GM18498 (cell line): ENCODE results near the gene GFOD2.

Experiments used
- ATAC-seq: cut with Tn5 transposase; IDR thresholded peaks from one replicate; pipeline ENCODE4 v1.9.1; 2021; ENCODE audit warnings: mild to moderate bottlenecking, moderate library complexity; ENCODE audit not compliant: unreplicated experiment

Gene GFOD2

DNA sequence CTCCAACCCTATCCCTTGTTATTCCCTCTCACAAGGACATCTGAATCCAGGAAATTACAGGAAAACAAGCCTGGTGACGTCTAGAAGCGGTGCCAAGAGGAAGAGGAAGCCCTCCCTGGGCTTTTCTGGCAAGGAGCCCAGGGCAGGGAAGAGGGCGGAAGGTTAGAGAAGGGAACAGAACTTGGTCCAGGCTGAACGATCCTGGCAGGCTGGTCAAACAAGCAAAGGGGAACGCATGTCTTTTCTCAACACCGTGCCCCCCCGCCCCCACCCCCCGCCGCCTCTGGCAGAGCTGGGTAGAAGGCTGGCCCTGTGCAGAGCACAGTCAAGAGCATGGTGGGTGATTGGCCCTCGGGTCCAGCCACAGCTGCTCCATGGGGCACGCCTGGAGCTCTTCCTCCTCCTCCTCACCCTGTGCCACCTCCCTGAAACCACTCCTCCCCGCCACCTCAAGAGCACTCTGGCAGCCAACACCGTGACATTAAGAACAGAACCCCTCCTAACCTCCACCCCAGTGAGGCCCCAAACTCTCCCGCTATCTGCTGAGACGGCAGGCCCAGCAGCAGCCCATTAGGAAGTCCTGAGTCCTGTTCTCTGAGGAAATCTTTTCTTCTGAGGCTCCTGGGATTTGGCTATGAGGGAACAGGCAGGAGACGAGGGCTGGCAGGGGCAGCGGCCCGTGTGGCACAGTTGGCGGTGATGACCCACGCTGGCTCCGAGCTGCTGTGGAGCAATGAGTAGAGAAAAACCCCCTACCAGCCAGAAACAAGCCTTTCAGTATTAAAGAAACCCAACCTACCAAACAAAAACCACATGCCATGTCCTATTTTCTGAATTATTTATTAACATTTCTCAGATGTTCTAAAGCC is 45.2 kb downstream of the GFOD2 start:
- ATAC-seq = no peak

DNA sequence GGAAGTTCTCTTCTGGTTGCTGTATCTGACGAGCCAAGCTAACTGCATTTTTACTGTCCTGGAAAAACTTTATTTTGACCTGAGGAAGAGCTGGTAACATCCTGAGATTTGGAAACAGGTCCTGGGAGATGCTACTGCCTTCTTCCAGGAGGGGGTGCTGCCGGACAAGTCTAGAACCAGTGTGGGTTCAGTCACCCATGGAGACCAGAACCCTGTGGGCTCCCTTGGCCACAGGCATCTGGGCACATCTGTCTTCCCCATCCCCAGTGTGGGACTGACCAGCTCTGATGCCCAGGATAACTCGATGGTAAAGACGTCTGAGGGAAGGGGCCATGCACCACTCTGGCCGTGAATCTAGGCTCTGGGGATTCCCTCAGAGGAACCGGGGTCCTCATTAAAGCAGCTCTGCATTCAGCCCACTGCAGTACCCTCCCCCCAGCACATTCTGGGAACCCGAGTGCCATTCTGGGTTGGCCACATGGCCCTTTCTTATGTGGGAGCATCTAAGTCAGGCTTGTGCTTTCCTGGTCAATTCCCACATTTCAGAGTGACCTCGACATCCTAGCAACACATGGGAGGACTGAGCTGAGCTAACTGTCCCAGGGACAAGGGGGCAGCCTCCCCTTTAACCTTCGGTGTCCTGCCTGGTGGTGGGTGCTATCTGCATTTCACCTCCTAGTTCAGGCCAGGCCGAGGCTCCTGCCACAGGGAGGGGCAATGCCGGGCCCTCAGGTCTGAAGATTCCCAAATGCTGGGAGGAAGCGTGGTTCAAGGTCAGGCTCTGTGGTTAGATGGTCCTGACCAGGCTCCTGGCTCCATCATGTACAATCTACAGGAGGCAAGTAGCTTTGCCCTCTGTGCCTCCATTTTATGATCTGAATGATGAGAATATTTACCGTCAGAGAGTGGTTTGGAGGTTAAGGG is 46.1 kb downstream of the GFOD2 start:
- ATAC-seq = no peak

DNA sequence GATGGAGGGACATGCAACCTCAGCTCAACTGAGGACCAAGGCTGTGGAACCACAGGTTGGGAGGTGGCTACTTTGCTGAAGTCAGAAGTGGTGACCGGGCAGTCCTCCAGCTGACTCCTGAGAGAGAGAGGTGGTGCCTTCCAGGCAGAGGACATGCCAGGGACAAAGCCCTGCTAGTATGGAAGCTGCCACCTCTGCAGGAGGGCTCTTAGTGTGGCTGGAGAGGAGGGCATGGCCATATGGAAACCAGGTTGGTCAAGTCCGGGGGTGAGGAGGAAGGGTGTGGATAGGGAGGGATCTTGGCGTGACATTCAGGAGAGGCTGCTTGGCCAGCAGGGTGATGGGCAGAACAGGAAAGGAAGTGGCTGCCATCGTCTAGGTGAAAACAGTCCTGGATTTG is 46.8 kb downstream of the GFOD2 start:
- ATAC-seq = no peak

DNA sequence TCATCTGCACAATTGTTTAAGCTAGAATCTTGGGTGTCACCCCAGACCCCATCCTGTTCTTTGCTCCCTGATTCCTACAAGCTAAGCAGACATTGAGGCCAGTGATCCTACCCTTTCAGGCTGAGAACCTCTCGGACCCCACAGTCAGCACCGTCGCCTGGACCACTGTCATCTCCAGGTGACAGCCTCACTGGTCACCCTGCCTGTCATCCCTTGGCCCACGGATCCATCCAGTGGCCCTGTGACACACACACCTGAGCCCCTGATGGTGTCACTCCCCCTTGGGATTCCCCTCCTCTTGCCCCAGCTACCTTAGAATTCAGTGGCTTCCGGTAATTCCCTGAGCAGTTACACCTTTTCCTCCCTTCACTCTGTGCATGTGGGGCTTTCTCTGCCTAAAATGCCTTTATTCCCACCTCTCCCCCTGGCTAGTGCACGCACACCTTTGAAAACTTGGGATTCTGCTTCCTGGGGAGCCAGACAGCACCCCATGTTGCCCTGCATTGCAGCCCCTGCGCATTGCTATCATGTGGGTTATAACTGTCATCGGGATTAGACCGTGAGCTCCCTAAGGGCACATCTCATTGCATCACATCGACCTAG is 49.5 kb downstream of the GFOD2 start:
- no peak for ATAC-seq

DNA sequence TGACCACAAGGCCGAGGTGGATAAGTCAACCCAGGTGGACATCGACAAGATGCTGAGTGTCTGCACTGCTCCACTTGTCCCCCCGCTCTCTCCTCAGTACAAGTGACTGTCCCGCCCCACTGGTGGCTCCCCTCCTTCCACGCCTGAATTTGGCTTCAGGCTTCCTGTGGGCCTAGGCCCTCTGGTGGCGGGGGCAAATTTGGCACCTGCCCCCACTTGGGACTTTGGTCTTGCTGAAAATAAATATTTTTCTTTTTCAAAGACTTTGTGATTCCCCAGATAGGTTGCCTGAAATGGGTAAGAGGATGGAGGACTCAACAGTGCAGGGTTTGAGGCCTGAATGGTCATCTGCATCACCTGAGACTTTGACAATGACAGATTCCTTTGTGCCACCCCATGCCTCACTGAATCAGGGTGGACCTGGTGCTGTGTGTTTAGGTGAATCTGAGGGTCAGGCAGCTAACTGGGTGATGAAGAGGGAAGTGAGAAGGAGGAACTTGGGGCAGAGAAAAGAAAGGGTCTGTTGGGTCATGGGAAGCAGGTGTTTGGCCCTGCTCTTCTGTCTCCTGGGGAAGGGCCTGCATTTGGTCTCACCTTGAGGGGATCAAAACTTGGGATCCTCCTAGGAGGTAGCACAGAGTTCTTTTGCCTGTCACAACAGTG is 50.5 kb downstream of the GFOD2 start:
- ATAC-seq = no peak

DNA sequence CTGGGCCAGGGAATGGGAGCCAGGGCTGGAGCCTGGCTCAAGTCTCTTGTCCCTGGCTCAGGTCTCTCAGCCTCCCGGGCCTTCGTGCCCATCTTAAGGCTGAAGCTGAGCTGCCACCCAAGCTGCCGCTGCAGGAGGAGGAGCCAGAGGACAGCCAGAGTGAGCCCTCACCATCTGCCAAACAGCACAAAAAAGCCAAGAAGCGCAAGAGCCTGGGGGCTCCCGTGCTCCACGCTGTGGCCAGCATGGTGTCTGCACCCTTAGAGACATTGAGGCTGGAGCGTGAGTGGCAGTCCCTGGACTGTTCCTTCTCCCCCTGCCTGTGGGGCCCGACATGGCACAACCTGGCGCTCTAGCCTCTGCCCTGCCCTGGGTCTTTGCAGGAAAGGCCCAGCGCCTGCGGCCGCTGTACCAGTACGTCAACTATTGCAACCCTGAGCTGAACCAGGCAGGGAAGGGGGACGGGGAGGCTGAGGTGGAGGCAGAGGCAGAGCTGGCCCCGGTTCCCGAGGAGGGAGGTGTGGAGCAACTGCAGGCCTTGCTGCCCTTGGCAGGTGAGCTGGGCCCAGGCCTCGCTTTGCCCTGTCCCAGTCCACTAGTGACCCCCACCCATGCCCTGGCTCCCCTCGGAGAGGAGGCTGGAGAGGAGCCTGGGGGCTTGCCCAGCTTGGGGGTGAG is 51.2 kb downstream of the GFOD2 start:
- peak; percentile 82 for ATAC-seq

DNA sequence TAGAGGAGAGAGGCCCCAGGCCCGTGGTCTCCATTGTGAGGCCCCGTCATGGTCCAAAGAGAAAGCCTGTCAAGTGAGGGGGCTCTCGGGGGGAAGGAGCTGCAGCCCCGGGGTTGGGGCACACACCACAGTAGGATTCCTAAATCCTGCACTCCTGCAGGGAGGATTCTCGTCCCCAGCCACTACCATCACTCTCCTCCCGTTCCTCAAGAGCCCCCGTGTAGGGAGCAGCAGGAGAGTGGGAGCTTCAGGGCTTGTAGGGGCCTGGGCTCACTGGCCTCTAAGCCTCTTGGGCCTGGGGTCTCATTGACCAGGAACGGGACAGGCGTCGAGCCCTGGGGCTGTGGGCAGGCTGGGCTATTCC is 51.7 kb downstream of the GFOD2 start:
- no peak for ATAC-seq

DNA sequence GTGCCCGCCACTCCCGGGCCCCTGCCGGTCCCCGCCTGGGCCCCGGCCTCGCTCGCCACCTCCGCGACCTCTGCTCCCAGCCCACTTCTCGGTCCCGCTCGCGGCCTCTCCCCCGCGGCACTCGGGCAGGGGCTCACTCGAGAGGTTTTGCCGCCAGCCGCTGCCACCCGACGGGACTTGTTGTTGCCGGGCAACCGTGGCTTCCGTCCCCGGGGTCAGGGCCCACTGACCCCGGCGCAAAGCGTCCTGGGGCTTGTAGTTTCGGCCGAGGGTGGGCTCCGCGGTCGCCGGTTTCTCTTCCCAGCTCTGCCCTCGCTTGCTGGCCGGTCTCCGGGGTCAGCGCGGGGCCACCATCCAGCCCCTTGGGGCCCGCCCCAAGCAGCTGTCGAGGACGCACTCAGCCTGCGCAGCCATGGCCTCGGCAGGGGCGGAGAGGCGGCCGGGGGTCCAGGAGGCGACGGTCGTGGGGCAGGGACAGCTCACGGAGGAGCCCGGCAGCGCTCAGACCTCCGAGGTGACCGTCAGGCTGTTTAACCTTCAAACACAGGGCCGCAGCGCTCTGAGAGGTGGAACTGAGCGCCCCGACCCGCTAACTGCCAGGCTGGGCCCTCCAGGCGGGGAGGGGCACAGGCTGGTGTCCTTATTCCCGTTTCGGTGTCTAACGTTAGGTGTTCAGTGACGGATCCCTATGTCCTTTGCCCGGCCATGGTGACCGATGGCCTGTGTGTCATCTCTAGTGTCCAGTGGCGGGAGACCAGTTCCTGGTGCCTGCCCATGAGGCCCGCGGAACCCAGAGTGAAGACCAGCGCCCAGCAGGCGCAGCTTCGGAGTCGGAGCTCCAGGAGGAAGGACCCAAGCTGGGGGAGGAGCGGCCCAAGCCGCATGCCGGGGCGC is 52.3 kb downstream of the GFOD2 start, which contains the start of the genes C16orf86 and ENKD1:
TSS of gene C16orf86 (plus strand) at position 256 of the 894 bp plus-strand sequence. CDS start at position 413, 157 bp downstream.
TSS of gene ENKD1 (minus strand) at position 192 of the 894 bp plus-strand sequence. CDS start 308 bp downstream, outside the sequence.
- ATAC-seq = peak; percentile 62

DNA sequence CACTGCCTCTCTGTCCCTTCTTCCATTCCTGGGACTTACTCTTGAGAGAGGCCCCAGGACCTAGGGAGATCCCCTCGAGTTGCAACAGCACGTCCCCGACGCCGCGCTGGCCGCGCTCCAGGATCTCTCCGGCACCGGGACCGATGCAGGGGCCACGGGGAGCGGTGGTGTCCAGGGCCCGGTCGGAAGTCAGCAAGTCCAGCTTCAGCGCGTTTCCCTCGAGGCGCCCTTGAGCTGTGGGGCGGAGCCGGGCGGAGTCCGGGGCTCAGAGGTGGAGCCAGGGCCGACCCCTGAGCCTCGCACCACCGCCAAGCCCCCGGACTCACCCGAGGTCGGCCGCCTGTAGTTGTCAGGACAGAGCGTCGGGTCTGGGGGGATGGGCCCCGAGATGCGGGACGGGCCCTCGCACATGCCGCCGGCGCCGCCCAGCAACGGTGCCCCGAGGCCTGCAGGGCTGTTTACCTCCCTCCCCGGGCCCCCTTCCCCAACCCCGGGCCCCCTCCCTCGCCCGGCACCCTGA is 53.0 kb downstream of the GFOD2 start:
- peak; percentile 3 for ATAC-seq

DNA sequence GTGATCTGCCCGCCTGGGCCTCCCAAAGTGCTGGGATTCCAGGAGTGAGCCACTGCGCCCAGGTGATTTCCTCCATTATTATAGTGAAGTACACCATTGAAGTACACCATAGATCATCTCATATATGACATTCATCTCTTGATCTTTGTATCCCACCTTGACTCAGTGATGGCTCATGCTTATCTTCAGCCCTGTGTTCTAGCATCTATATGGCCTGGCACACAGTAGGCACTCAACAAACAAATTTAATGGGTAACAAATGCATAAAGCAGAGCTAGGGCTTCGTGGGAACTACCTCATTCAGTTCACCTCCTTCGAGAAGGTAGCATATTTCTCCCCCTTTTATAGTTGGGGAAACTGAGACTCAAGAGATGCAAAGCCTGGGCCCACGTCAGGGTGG is 53.5 kb downstream of the GFOD2 start:
- no peak for ATAC-seq

DNA sequence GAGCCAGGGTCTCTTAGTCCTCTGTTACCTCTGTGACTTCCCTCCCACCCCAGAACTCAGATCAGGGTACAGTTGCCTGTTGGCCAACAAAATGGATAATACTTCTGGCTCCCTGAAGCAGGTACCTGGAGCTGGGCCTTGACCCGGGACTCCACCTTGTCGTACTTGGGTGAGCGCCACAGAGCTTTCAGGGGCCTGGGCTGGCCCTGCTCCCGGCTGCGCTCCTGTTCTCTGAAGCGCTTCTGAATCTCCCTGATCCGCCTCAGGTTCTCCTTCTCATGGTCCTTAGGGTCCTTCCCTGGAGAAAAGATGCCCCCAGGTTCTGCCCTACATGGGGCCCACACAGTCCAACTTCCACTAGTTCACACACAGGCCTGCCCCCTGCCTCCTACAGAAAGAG is 54.2 kb downstream of the GFOD2 start:
- ATAC-seq = no peak

DNA sequence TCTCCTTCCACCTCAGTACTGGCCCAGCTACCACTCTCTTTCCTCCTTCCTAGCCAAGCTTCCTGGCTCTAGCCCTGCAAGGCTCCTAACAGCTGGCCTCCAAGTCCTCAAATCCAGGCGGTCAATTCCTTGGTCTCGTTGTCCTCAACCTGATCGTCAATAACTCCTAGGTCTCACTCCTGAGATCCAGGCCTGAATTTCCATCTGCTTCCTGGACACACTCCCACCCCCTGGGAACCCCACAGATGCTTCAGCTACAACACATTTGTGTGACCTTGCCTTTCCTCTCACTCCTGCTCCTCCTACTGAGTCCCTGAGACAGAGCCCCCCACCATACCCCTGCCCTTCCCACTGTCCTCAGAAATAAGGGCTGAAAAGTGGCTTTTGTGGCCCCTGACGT is 54.9 kb downstream of the GFOD2 start:
- ATAC-seq = no peak

DNA sequence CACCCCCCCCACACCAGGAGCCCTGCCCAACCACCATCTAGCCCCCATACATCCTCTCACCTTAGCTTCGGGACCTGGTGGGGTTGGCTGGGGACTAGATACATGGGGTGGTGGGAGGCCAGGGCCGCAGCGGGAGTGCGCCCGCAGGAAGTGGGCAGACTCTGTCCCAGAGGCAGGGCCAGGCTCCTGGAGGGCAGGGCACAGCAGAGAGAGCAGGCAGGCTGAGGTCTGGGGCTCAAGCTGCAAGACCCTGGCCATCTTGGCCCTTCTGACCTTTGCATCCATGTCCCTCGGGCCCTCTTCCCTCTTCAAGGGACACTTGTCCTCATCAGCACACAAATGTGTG is 55.3 kb downstream of the GFOD2 start:
- ATAC-seq = no peak

DNA sequence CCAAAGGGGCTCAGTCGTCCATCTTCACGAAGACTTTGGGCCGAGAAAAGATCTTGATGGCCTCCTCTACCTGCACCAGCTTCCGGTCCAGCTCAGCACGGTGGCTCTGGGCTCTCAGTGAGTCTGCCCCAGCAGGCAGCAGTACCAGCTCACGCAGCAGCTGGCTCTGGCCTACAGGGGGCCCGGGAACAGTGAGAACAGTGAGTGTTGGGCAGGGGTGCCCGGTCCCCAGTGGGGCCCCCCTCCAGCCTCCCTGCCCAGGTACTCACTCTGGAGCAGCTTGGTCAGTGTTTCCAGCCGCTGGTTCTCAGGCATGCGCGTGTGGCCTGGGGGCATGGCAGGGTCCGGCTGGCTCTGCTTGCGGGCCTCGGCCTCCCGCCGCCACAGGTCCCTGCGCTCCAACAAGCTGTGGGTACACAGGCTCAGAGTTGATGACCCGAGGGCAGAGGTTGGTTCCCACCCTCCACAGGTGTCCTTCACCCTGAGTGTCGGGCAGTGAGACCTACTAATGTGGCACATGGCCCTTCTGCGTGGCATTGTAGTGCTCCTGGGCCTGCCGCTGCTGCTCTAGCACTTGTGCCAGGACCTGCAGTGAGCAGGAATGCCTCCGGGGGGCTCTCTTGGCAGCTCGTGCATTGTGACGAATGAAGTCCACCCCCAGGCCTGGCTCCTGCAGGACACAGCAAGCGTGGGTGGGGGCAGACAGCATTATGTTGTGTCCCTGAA is 55.8 kb downstream of the GFOD2 start:
- ATAC-seq = no peak

DNA sequence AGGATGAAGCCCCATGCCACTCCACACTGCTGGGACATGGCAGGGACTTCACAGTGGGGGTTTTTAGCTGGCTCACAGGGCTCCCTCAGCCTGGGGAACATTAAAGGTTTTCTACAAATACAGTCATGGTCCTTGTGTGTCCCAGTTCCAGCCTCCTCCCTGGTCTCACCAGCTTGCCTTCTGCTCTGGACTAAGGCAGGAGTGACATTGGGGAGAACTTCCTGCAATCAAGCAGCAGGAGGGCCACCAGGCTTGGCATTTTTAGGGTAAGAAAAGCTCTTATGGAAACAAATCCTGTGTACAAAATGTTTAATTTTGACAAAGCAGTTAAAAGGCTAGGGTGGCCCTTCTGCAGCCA is 56.5 kb downstream of the GFOD2 start:
- ATAC-seq = no peak

DNA sequence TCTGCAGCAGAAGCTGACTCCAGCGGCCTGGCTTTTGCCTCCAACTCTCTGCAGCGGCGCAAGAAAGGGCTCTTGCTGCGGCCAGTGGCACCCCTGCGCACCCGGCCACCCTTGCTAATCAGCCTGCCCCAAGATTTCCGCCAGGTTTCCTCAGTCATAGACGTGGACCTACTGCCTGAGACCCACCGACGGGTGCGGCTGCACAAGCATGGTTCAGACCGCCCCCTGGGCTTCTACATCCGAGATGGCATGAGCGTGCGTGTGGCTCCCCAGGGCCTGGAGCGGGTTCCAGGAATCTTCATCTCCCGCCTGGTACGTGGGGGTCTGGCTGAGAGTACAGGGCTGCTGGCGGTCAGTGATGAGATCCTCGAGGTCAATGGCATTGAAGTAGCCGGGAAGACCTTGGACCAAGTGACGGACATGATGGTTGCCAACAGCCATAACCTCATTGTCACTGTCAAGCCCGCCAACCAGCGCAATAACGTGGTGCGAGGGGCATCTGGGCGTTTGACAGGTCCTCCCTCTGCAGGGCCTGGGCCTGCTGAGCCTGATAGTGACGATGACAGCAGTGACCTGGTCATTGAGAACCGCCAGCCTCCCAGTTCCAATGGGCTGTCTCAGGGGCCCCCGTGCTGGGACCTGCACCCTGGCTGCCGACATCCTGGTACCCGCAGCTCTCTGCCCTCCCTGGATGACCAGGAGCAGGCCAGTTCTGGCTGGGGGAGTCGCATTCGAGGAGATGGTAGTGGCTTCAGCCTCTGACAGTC is 57.0 kb downstream of the GFOD2 start:
- no peak for ATAC-seq

DNA sequence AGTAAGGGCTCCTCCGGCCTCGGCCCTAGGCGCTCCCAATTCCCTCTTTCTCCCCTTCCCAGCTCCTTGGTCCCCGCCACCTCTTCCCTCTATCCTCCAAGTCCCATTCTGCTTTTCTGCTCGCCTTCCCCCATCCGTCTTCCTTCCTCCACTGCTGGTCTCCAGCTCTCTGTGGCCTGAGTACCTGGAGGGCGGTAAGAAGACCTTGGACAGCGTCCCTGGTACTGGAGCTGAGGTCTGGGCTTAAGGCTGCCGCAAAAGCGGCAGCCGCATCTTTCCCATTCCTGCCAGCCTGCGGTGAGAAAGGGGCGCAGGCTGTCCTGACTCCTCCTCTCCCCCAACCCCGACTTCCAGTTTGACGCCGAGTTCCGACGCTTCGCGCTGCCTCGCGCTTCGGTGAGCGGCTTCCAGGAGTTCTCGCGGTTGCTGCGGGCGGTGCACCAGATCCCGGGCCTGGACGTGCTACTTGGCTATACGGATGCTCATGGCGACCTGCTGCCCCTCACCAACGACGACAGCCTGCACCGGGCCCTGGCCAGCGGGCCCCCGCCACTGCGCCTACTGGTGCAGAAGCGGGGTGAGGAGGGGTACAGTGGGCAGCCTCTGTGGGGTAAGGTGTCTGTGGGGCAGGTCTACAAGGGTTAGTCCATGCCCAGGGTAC is 57.9 kb downstream of the GFOD2 start:
- ATAC-seq = no peak
